Neural cell (in vitro differentiated cells): ENCODE measurements around the gene PHACTR2.

Experiments
- CTCF ChIP-seq: fragments of 450-650 bp; IDR thresholded peaks from 2 replicates; pipeline ENCODE4 v1.5.1; 2014; ENCODE audit warnings: antibody characterized with exemption, mild to moderate bottlenecking, moderate library complexity; ENCODE audit not compliant: poor library complexity, severe bottlenecking
- EP300 ChIP-seq: fragments of 450-650 bp; conservative IDR thresholded peaks from 2 replicates; pipeline ENCODE4 v1.6.1; 2014; ENCODE audit warnings: antibody characterized with exemption, mild to moderate bottlenecking, moderate library complexity; ENCODE audit not compliant: poor library complexity, severe bottlenecking
- POLR2AphosphoS5 ChIP-seq: IDR thresholded peaks from 2 replicates; pipeline ENCODE4 v1.6.1; 2012
- RAD21 ChIP-seq: fragments of 450-650 bp; conservative IDR thresholded peaks from 2 replicates; pipeline ENCODE4 v1.6.1; 2014; ENCODE audit warnings: antibody characterized with exemption, mild to moderate bottlenecking, moderate library complexity
- REST ChIP-seq: IDR thresholded peaks from 2 replicates; pipeline ENCODE4 v1.6.1; 2012; ENCODE audit warnings: borderline replicate concordance
- SMC3 ChIP-seq: fragments of 450-650 bp; conservative IDR thresholded peaks from 2 replicates; pipeline ENCODE4 v1.6.1; 2014; ENCODE audit warnings: antibody characterized with exemption, mild to moderate bottlenecking, moderate library complexity; ENCODE audit not compliant: poor library complexity

- TF ChIP-seq CTCF: no peak
- no peak for TF ChIP-seq POLR2AphosphoS5
- no peak for TF ChIP-seq EP300
- TF ChIP-seq REST: no peak
- no peak for TF ChIP-seq SMC3
- no peak for TF ChIP-seq RAD21
Observed at GRCh38 chr6:143689852-143690251, 12.1 kb downstream of the PHACTR2 start.
